ENCODE measurements around the gene FBXO28.

DNA sequence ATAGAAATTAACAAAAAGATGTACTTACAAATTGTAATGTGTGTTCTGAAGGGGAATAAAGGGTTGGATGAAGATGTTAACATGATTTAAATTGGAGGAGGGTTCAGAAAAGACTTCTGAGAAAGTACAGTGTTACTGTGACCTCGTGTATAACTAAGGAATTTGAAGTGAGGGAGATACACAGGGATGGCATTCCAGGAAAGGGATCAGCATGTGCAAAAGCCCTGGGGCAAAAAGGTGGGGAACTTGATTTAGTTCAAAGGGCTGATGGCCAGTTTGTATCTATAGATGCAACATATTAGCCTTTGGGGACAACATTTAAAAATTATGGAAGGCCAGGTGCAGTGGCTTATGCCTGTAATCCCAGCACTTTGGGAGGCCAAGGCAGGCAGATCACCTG, 35.8 kb downstream of the FBXO28 start:
- TF ChIP-seq, protein P1, sequence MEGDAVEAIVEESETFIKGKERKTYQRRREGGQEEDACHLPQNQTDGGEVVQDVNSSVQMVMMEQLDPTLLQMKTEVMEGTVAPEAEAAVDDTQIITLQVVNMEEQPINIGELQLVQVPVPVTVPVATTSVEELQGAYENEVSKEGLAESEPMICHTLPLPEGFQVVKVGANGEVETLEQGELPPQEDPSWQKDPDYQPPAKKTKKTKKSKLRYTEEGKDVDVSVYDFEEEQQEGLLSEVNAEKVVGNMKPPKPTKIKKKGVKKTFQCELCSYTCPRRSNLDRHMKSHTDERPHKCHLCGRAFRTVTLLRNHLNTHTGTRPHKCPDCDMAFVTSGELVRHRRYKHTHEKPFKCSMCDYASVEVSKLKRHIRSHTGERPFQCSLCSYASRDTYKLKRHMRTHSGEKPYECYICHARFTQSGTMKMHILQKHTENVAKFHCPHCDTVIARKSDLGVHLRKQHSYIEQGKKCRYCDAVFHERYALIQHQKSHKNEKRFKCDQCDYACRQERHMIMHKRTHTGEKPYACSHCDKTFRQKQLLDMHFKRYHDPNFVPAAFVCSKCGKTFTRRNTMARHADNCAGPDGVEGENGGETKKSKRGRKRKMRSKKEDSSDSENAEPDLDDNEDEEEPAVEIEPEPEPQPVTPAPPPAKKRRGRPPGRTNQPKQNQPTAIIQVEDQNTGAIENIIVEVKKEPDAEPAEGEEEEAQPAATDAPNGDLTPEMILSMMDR (IDR thresholded peaks at IDR 0.05): no peak
- TF ChIP-seq EZH2 (IDR thresholded peaks at IDR 0.05): no peak
